H1 (cell line): Measurements from ENCODE around the gene PDK2. TPM values are rescaled to one million over a fixed set of nuclear protein-coding genes. Genes with fewer than 3 reads are reported as not detected.

Experiments used
- CTCF ChIA-PET: fragments of 300-600 bp; sonication (Branson Sonifier 250); formaldehyde crosslinking; loops from one replicate; lab custom pipeline; 2021; ENCODE audit not compliant: partially characterized antibody; lab: Charles Lee
- POLR2A ChIA-PET: fragments of 300-600 bp; sonication (Branson Sonifier 250); formaldehyde crosslinking; loops from one replicate; lab custom pipeline; 2021; ENCODE audit warnings: inconsistent platforms; ENCODE audit not compliant: partially characterized antibody; lab: Charles Lee
- DNase-seq, 2 experiments: peaks; one replicate each; pipeline versions ENCODE4 v3.0.0 to v3.0.0-alpha.2; 2010 to 2022; ENCODE audit warnings: low spot score in 2 of 2, low read depth in 1 of 2, mixed read lengths in 1 of 2
- FAIRE-seq: peaks from 2 replicates; lab custom pipeline; 2011; peaks lifted over from hg19 to GRCh38; lab: Jason Lieb, UNC
- H2AFZ ChIP-seq: 2 replicates; pipeline ENCODE4 v1.8.1; 2012; ENCODE audit warnings: low read length, inconsistent platforms
- H2AK5ac ChIP-seq: 2 replicates; pipeline ENCODE4 v1.6.1; 2013; ENCODE audit warnings: low read depth, low read length
- H2BK120ac ChIP-seq: replicated peaks from 2 replicates; pipeline ENCODE3; 2013; ENCODE audit warnings: low read depth, low read length, inconsistent platforms
- H2BK12ac ChIP-seq: 2 replicates; pipeline ENCODE4 v1.6.1; 2013; ENCODE audit warnings: low read depth, low read length
- H2BK15ac ChIP-seq: 2 replicates; pipeline ENCODE4 v1.6.1; 2013; ENCODE audit warnings: low read length
- H2BK20ac ChIP-seq: 2 replicates; pipeline ENCODE4 v1.6.1; 2013; ENCODE audit warnings: low read length
- H2BK5ac ChIP-seq: 2 replicates; pipeline ENCODE4 v1.6.1; 2013; ENCODE audit warnings: low read depth, low read length
- H3K14ac ChIP-seq: 2 replicates; pipeline ENCODE4 v1.6.1; 2013; ENCODE audit warnings: inconsistent platforms; ENCODE audit not compliant: insufficient read length
- H3K18ac ChIP-seq: 2 replicates; pipeline ENCODE4 v1.6.1; 2013; ENCODE audit warnings: low read length; ENCODE audit errors: extremely low read depth
- H3K23ac ChIP-seq: 2 replicates; pipeline ENCODE4 v1.6.1; 2013; ENCODE audit warnings: inconsistent platforms; ENCODE audit not compliant: insufficient read length
- H3K23me2 ChIP-seq: 2 replicates; pipeline ENCODE4 v1.6.1; 2013; ENCODE audit warnings: low read depth, low read length
- H3K27ac ChIP-seq: 2 replicates; pipeline ENCODE4 v1.6.1; 2011; ENCODE audit warnings: low read depth, low read length, inconsistent platforms
- H3K27me3 ChIP-seq, 4 experiments: replicated peaks in 1 of 4; 1 replicate in 1 of 4; 2 replicates in 3 of 4; pipeline versions ENCODE4 v1.6.1 to v1.8.1; 2011 to 2013; ENCODE audit warnings: low read length in 3 of 4, mild to moderate bottlenecking in 3 of 4, inconsistent platforms in 2 of 4, mixed read lengths in 2 of 4, moderate library complexity in 1 of 4; ENCODE audit not compliant: control insufficient read depth in 3 of 4, insufficient read depth in 3 of 4; ENCODE audit errors: extremely low read depth in 1 of 4
- H3K36me3 ChIP-seq, 4 experiments: 2 replicates each; pipeline versions ENCODE4 v1.6.1 to v1.8.1; 2011 to 2013; ENCODE audit warnings: mild to moderate bottlenecking in 4 of 4, low read length in 3 of 4, moderate library complexity in 2 of 4, control low read depth in 1 of 4, inconsistent platforms in 1 of 4; ENCODE audit not compliant: insufficient read depth in 4 of 4, control insufficient read depth in 2 of 4
- H3K4ac ChIP-seq: replicated peaks from 2 replicates; pipeline ENCODE3; 2013; ENCODE audit warnings: low read length, low read depth, mixed read lengths, inconsistent platforms; ENCODE audit not compliant: insufficient read length
- H3K4me1 ChIP-seq, 4 experiments: replicated peaks in 1 of 4; 1 replicate in 1 of 4; 2 replicates in 3 of 4; pipeline versions ENCODE4 v1.6.1 to v1.8.1; 2011 to 2013; ENCODE audit warnings: low read length in 3 of 4, inconsistent platforms in 2 of 4, mixed read lengths in 1 of 4; ENCODE audit not compliant: insufficient read depth in 4 of 4, control insufficient read depth in 3 of 4
- H3K4me2 ChIP-seq, 2 experiments: 2 replicates each; pipeline versions ENCODE4 v1.6.1 to v1.8.1; 2011 to 2013; ENCODE audit warnings: low read depth in 2 of 2, low read length in 2 of 2, control low read depth in 1 of 2, inconsistent platforms in 1 of 2, mild to moderate bottlenecking in 1 of 2; ENCODE audit not compliant: insufficient read depth in 1 of 2
- H3K4me3 ChIP-seq, 4 experiments: fragments of 200-600, 300-600 bp in 1 of 4; sonication (generic), shearing (Covaris generic), sonication (Bioruptor Twin) in 1 of 4; 2 replicates each; pipeline versions ENCODE4 v1.5.1 to v1.8.1; 2011 to 2016; ENCODE audit warnings: low read length in 4 of 4, low read depth in 3 of 4, control low read depth in 2 of 4, inconsistent platforms in 2 of 4, mild to moderate bottlenecking in 2 of 4, mixed read lengths in 1 of 4, moderate library complexity in 1 of 4; ENCODE audit not compliant: insufficient read depth in 2 of 4; ENCODE audit errors: extremely low read depth in 1 of 4
- H3K56ac ChIP-seq: replicated peaks from 2 replicates; pipeline ENCODE3; 2013; ENCODE audit warnings: low read depth, mild to moderate bottlenecking, mixed read lengths, low read length, inconsistent platforms; ENCODE audit not compliant: insufficient read length
- H3K79me1 ChIP-seq: 2 replicates; pipeline ENCODE4 v1.6.1; 2013; ENCODE audit warnings: low read depth, low read length, control low read depth
- H3K79me2 ChIP-seq, 2 experiments: 2 replicates each; pipeline versions ENCODE4 v1.6.1 to v1.8.1; 2012 to 2013; ENCODE audit warnings: low read length in 2 of 2, mild to moderate bottlenecking in 2 of 2, inconsistent platforms in 1 of 2; ENCODE audit not compliant: insufficient read depth in 2 of 2, control insufficient read depth in 1 of 2
- H3K9ac ChIP-seq, 4 experiments: replicated peaks in 1 of 4; 1 replicate in 1 of 4; 2 replicates in 3 of 4; pipeline versions ENCODE4 v1.6.1 to v1.8.1; 2011 to 2013; ENCODE audit warnings: low read depth in 3 of 4, low read length in 3 of 4, control low read depth in 2 of 4, mild to moderate bottlenecking in 2 of 4, moderate library complexity in 2 of 4, inconsistent platforms in 1 of 4; ENCODE audit errors: extremely low read depth in 1 of 4
- H3K9me3 ChIP-seq, 2 experiments: 2 replicates each; pipeline versions ENCODE4 v1.6.1 to v1.8.1; 2012 to 2013; ENCODE audit warnings: mild to moderate bottlenecking in 2 of 2, moderate library complexity in 2 of 2, control low read depth in 1 of 2, inconsistent platforms in 1 of 2, low read depth in 1 of 2, low read length in 1 of 2, mixed read lengths in 1 of 2; ENCODE audit not compliant: insufficient read depth in 2 of 2
- H4K20me1 ChIP-seq, 2 experiments: replicated peaks in 1 of 2; 2 replicates each; pipeline versions ENCODE3 to v1.8.1; 2011 to 2013; ENCODE audit warnings: inconsistent platforms in 2 of 2, low read length in 2 of 2, mild to moderate bottlenecking in 1 of 2; ENCODE audit not compliant: insufficient read depth in 2 of 2, control insufficient read depth in 1 of 2
- H4K5ac ChIP-seq: 2 replicates; pipeline ENCODE4 v1.6.1; 2013; ENCODE audit warnings: low read length, low read depth, mixed read lengths, inconsistent platforms; ENCODE audit not compliant: insufficient read length
- H4K8ac ChIP-seq: 2 replicates; pipeline ENCODE4 v1.8.0; 2013; ENCODE audit warnings: mild to moderate bottlenecking, moderate library complexity, low read length, inconsistent platforms; ENCODE audit not compliant: insufficient read depth; ENCODE audit errors: extremely low read depth
- H4K91ac ChIP-seq: replicated peaks from 2 replicates; pipeline ENCODE3; 2013; ENCODE audit warnings: low read length, mixed read lengths, inconsistent platforms; ENCODE audit not compliant: insufficient read length
- ASH2L ChIP-seq: fragments of 200-600, 300-600 bp; sonication (generic); IDR thresholded peaks from one replicate; pipeline ENCODE4 v1.7.1; 2017; ENCODE audit warnings: low read length
- BACH1 ChIP-seq: IDR thresholded peaks from 2 replicates; pipeline ENCODE4 v1.6.1; 2012; ENCODE audit warnings: low read length, improper control_type of control experiment
- CBX8 ChIP-seq: fragments of 300-800, 300-1000 bp; sonication (generic); IDR thresholded peaks from 2 replicates; pipeline ENCODE4 v1.7.1; 2016; ENCODE audit warnings: low read depth, low read length, borderline replicate concordance
- CHD2 ChIP-seq: IDR thresholded peaks from 2 replicates; pipeline ENCODE4 v1.6.1; 2012; ENCODE audit warnings: low read length, improper control_type of control experiment
- EGR1 ChIP-seq: IDR thresholded peaks from 2 replicates; pipeline ENCODE4 v1.6.1; 2011; ENCODE audit warnings: low read depth, low read length, borderline replicate concordance
- GABPA ChIP-seq: IDR thresholded peaks from 2 replicates; pipeline ENCODE4 v1.6.1; 2011; ENCODE audit warnings: mild to moderate bottlenecking, low read length, moderate library complexity, borderline replicate concordance; ENCODE audit not compliant: insufficient read depth
- HDAC6 ChIP-seq: IDR thresholded peaks from one replicate; pipeline ENCODE4 v1.7.1; 2012; ENCODE audit warnings: low read depth, mild to moderate bottlenecking, inconsistent platforms, low read length, moderate library complexity
- JUN ChIP-seq: IDR thresholded peaks from 2 replicates; pipeline ENCODE4 v1.6.1; 2011; ENCODE audit warnings: low read depth, mild to moderate bottlenecking, improper control_type of control experiment, low read length
- MAFK ChIP-seq: IDR thresholded peaks from 2 replicates; pipeline ENCODE4 v1.6.1; 2012; ENCODE audit warnings: low read depth, mild to moderate bottlenecking, improper control_type of control experiment, low read length
- RNF2 ChIP-seq: fragments of 200-900, 300-1000 bp; sonication (generic); IDR thresholded peaks from 2 replicates; pipeline ENCODE4 v1.7.1; 2016; ENCODE audit warnings: borderline replicate concordance, low read depth, mild to moderate bottlenecking, antibody characterized with exemption, low read length; ENCODE audit not compliant: poor library complexity, severe bottlenecking; ENCODE audit errors: missing control alignments
- RXRA ChIP-seq: IDR thresholded peaks from 2 replicates; pipeline ENCODE4 v1.6.1; 2011; ENCODE audit warnings: low read depth, mild to moderate bottlenecking, low read length, moderate library complexity; ENCODE audit not compliant: insufficient read depth
- SUZ12 ChIP-seq: fragments of 200-600 bp; sonication (generic); IDR thresholded peaks from 2 replicates; pipeline ENCODE4 v1.6.1; 2012; ENCODE audit warnings: mild to moderate bottlenecking, inconsistent platforms, low read length, moderate library complexity, mixed read lengths
- TAF1 ChIP-seq: IDR thresholded peaks from 2 replicates; pipeline ENCODE4 v1.6.1; 2011; ENCODE audit warnings: mild to moderate bottlenecking, low read depth, low read length
- YY1 ChIP-seq: IDR thresholded peaks from 2 replicates; pipeline ENCODE4 v1.6.1; 2011; ENCODE audit warnings: low read depth, mild to moderate bottlenecking, low read length
- WGBS, 2 experiments: shearing (Covaris generic) in 1 of 2; methylation state at CpG; one replicate each; pipeline versions ENCODE4 v1.1.6 to v1.1.7; 2013 to 2015; ENCODE audit warnings: low lambda C conversion rate in 2 of 2, mixed read lengths in 2 of 2, inconsistent platforms in 1 of 2, low coverage in 1 of 2, missing lambda C conversion rate in 1 of 2; ENCODE audit not compliant: insufficient replicate concordance in 2 of 2, insufficient coverage in 1 of 2, insufficient read length in 1 of 2; ENCODE audit errors: extremely low coverage in 1 of 2, missing lambda C conversion rate in 1 of 2; 5-methylcytosine and 5-hydroxymethylcytosine counted together
- polyA plus RNA-seq, 7 experiments: library from polyadenylated mRNA; depleted of rRNA in 3 of 7; stranded (reverse) in 5 of 7; unstranded in 2 of 7; fragments of >200 nt in 5 of 7; fragments of 200-250 nt in 2 of 7; gene quantifications; 1 replicate in 5 of 7; 2 replicates in 1 of 7; 4 replicates in 1 of 7; pipeline versions ENCODE4 v1.2.1 to v1.2.3, GENCODE V29; 2011 to 2013; ENCODE audit warnings: missing spikeins in 2 of 7, mixed read lengths in 2 of 7
- total RNA-seq: library from RNA; stranded (reverse); fragmentation: NEBNext Ultra II Directional; extraction: Animal tissue kit (Norgen Biotek cat#: 25700); gene quantifications from 2 replicates; pipeline ENCODE4 v1.2.1, GENCODE V29; 2021

Gene PDK2
- total and polyA plus RNA-seq, 2 of the 8 experiments (the other 6 are each of a cell fraction or from before 2014, with no cell fraction given): 18.3 to 121 TPM

DNA sequence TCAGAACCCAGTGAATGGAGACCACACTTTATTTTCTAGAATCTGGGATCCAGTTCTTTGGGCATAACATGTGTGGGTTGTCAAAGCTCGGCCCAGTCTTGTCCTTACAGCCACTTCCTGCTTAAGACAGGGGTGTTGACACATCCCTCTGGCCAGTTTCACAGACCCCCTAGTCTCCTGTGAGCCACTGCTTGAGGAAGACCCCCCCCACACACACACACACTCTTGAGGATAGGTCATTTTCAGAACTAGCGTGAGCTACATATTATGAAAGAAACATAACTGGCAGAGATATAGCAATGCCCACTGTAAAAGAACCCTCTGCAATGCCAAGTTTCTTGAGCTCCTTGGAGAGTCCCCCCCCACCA is 3.2 kb upstream of the PDK2 start:
- H2BK120ac ChIP-seq: no peak overlapping the region
- no peak overlapping the region for H2AFZ ChIP-seq
- H2BK15ac ChIP-seq: no peak overlapping the region
- H2AK5ac ChIP-seq: no peak overlapping the region
- H4K5ac ChIP-seq: no peak overlapping the region
- H2BK12ac ChIP-seq: no peak overlapping the region
- H3K4me2 ChIP-seq: no peak overlapping the region
- H3K18ac ChIP-seq: no peak overlapping the region
- H3K4me1 ChIP-seq: peaks cover 0 to 7% (median 5%) of the 10 kb centered on the region in 4 experiments; a peak in 5 of 7 replicates
- H2BK5ac ChIP-seq: no peak overlapping the region
- no peaks in the 10 kb centered on the region for H3K36me3 ChIP-seq
- peaks cover 0 to 4% of the 10 kb centered on the region in 2 experiments; a peak in 1 of 4 replicates for H3K79me2 ChIP-seq
- no peak overlapping the region for H3K14ac ChIP-seq
- peaks cover 13% of the 10 kb centered on the region for H3K23me2 ChIP-seq
- peaks cover 0 to 3% (median 0%) of the 10 kb centered on the region in 4 experiments; a peak in 3 of 7 replicates for H3K27me3 ChIP-seq
- no peak overlapping the region for H3K4me3 ChIP-seq
- no peaks in the 10 kb centered on the region for H3K9me3 ChIP-seq
- ChIA-PET CTCF (interaction anchor here (0.5 to 15.7 kb wide), 21 partner anchors 9 to 231 kb away, joined by 3 to 412 read pairs (median 6); partner anchors contain the start of gene ITGA3), POLR2A (interaction anchor here (1.0 to 1.7 kb wide), 3 partner anchors 10 to 70 kb away, joined by 3 to 4 read pairs (median 3); no protein-coding TSS in a partner anchor)
- no peak overlapping the region for H3K23ac ChIP-seq
- H4K8ac ChIP-seq: no peak overlapping the region
- FAIRE-seq (no peak), DNase-seq (no peak)
- no peaks in the 10 kb centered on the region for H3K79me1 ChIP-seq
- H2BK20ac ChIP-seq: no peak overlapping the region
- H3K56ac ChIP-seq: no peak overlapping the region
- no peak overlapping the region for H3K4ac ChIP-seq
- 80% methylated on average over 2 of the region's 2 CpGs; no CpG with 5 or more reads in 1 of the 2 experiments for WGBS, 2 experiments
- no peak overlapping the region for H3K9ac ChIP-seq
- no peak overlapping the region for H4K91ac ChIP-seq
- H3K27ac ChIP-seq: no peak overlapping the region
- H4K20me1 ChIP-seq: no peaks in the 10 kb centered on the region
- TF ChIP-seq CBX8: no peak
- TF ChIP-seq JUN: no peak
- TF ChIP-seq CHD2: no peak
- TF ChIP-seq ASH2L: no peak
- no peak for TF ChIP-seq MAFK
- no peak for TF ChIP-seq BACH1
- no peak for TF ChIP-seq RNF2
- no peak for TF ChIP-seq SUZ12
- TF ChIP-seq RXRA: no peak
- no peak for TF ChIP-seq HDAC6
- TF ChIP-seq EGR1: no peak
- no peak for TF ChIP-seq YY1
- TF ChIP-seq TAF1: no peak
- TF ChIP-seq GABPA: no peak
